ENCODE measurements around the gene KHDC1. TPM values are rescaled to one million over a fixed set of nuclear protein-coding genes. Genes with fewer than 3 reads are reported as not detected.
"Not testable (repeated sequence)": the region's sequence is repeated elsewhere in the genome, so short reads cannot be mapped to it uniquely, and the experiment has no call there.

The KHDC1 gene
- total RNA-seq, 3 donors from 2014 or later: 1.2 to 1.6 (median 1.4) TPM

DNA sequence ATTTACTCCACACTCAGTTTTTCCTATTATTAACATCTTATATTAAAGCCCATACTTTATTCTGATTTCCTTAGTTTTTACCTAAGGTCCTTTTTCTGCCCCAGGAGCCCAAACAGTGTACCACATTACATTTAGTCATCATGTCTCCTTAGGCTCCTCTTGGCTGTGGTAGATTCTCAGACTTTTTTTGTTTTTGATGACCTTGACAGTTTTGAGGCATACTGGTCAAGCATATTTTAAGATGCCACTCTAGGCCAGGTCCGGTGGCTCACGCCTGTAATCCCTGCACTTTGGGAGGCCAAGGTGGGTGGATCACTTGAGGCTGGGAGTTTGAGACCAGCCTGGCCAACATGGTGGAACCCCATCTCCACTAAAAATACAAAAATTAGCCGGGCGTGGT lies 18.7 kb upstream of the KHDC1 start:
- not testable (repeated sequence) for DNase-seq; H3K9me3 Mint-ChIP-seq; H3K27me3 Mint-ChIP-seq (ENCODE audit: low read depth); H3K36me3 Mint-ChIP-seq (ENCODE audit: insufficient read depth); H3K4me3 Mint-ChIP-seq; H3K4me1 Mint-ChIP-seq (ENCODE audit: low read depth); ATAC-seq

DNA sequence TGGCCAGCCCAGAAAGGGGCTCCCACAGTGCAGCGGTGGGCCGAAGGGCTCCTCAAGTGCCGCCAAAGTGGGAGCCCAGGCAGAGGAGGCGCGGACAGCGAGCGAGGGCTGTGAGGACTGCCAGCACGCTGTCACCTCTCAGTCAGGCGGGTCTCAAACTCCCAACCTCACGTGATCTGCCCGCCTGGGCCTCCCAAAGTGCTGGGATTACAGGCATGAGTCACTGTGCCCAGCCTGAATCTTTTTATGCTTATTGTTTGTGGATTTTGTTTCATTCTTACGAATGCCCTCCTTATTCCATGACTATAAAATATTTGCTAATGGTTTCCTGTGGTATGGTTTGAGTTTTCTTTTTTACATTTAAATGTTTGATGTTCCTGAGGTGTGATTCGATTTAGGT lies 6.3 kb upstream of the KHDC1 start:
- H3K4me1 Mint-ChIP-seq (ENCODE audit: low read depth): not testable (repeated sequence)

DNA sequence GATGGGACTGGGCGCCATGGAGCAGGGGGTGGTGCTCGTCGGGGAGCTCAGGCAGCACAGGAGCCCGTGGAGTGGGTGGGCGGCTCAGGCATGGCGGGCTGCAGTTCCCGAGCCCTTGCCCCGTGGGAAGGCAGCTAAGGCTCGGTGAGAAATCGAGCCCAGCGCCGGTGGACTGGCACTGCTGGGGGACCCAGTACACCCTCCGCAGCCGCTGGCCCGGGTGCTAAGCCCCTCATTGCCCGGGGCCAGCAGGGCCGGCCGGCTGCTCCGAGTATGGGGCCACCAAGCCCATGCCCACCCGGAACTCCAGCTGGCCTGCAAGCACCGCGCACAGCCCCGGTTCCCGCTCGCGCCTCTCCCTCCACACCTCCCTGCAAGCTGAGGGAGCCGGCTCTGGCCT lies 5.9 kb upstream of the KHDC1 start:
- not testable (repeated sequence) for H3K9me3 Mint-ChIP-seq; DNase-seq; ATAC-seq; H3K4me3 Mint-ChIP-seq; H3K27me3 Mint-ChIP-seq (ENCODE audit: low read depth); H3K36me3 Mint-ChIP-seq (ENCODE audit: insufficient read depth)
- peaks cover 12% of the 10 kb centered on the region for H3K4me1 Mint-ChIP-seq (ENCODE audit: low read depth)

More for the DNA sequence above, 6.3 kb upstream of the KHDC1 start:
- not testable (repeated sequence) for H3K9me3 Mint-ChIP-seq; H3K36me3 Mint-ChIP-seq (ENCODE audit: insufficient read depth); H3K27me3 Mint-ChIP-seq (ENCODE audit: low read depth); DNase-seq; ATAC-seq; H3K4me3 Mint-ChIP-seq

DNA sequence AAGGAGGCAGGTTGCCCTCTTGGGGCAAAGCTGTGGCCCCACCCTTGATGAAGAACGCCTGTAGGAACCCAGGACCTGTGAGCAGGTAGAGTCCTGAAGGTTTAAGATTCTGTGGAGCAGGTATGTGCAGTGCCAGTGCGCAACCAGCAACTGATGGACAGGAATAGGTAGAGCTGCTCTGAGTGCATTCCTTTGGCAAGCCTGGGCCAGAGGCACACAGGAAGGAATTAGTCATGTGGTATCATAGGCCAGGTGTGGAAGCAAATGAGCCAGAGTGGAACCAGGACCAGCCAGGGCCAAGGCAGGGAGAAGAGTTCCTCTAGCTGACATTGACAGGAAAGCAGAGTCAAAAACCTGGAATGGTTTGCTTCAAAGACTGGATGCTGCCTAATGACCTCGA lies 1.4 kb upstream of the KHDC1 start:
- peak overlapping the region; percentile 78 for H3K4me3 Mint-ChIP-seq
- no peak for ATAC-seq
- DNase-seq: no peak
- peaks cover 23% of the 10 kb centered on the region for H3K4me1 Mint-ChIP-seq (ENCODE audit: low read depth)
- no peaks in the 10 kb centered on the region for H3K27me3 Mint-ChIP-seq (ENCODE audit: low read depth)
- H3K9me3 Mint-ChIP-seq: no peaks in the 10 kb centered on the region
- H3K36me3 Mint-ChIP-seq (ENCODE audit: insufficient read depth): no peaks in the 10 kb centered on the region

DNA sequence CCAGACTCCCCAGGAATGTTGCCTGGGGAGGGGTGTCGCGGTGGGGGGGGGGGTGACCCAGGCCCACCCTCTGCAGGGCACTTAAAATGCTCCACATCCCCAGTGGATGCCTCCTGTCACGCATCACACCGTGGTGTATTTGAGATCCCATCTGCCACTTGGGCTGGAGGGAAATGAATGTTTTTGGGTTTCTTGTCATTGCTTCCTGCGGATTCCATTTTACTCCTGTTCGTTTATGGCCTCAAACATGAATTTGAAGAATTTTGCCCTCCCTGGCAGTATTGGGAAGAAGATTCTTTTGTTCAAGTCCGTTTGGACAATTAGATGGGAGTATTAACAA lies 544 bp upstream of the KHDC1 start:
- ATAC-seq: peak in 1 of 2 donors; percentile 6
- Mint-ChIP-seq H3K4me1 (ENCODE audit: low read depth) (peaks cover 23% of the 10 kb centered on the region), H3K4me3 (peak overlapping the region; percentile 78), H3K36me3 (ENCODE audit: insufficient read depth) (no peaks in the 10 kb centered on the region), H3K27me3 (ENCODE audit: low read depth) (no peaks in the 10 kb centered on the region), H3K9me3 (no peaks in the 10 kb centered on the region)
- no peak for DNase-seq

DNA sequence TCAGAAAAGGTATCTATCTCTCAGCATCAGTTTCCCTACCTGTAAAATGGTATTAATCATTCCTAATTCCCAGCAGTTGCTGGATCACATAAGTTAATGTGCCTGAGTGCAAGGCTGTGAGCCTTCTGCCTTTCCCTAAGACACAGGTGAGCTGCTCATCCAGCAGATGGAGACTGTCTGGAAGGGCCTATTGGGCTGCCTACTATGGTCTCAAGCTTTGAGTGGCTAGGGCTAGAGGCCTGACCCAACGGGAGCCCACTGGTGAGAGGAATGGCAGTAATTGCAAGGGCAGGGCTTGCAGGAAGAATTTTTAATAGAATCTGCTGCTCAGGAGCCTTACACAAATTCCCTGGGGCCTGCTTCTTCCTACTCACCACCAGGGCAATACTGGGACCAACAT lies 4.3 kb downstream of the KHDC1 start:
- no peak for ATAC-seq
- H3K9me3 Mint-ChIP-seq: no peaks in the 10 kb centered on the region

DNA sequence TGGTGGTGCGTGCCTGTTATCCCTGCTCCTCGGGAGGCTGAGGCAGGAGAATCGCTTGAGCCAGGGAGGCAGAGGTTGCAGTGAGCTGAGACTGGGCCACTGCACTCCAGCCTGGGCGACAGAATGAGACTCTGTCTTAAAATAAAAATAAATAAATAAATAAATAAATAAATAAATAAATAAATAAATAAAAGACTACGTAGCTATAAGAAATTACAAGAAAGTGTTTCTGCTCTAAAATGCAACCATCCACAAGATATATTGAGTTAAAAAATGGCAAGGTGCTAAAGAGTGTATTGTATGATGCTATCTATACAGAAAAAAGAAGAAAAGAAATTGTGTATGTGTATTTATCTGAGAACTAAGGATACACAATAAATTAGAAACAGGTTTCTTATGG lies 8.7 kb downstream of the KHDC1 start:
- not testable (repeated sequence) for H3K36me3 Mint-ChIP-seq (ENCODE audit: insufficient read depth); H3K4me1 Mint-ChIP-seq (ENCODE audit: low read depth); H3K4me3 Mint-ChIP-seq; H3K27me3 Mint-ChIP-seq (ENCODE audit: low read depth); ATAC-seq; H3K9me3 Mint-ChIP-seq; DNase-seq

More for the DNA sequence above, 4.3 kb downstream of the KHDC1 start:
- peaks cover 9% of the 10 kb centered on the region for H3K4me1 Mint-ChIP-seq (ENCODE audit: low read depth)
- H3K4me3 Mint-ChIP-seq: no peak overlapping the region
- DNase-seq: no peak
- no peaks in the 10 kb centered on the region for H3K27me3 Mint-ChIP-seq (ENCODE audit: low read depth)
- no peaks in the 10 kb centered on the region for H3K36me3 Mint-ChIP-seq (ENCODE audit: insufficient read depth)

DNA sequence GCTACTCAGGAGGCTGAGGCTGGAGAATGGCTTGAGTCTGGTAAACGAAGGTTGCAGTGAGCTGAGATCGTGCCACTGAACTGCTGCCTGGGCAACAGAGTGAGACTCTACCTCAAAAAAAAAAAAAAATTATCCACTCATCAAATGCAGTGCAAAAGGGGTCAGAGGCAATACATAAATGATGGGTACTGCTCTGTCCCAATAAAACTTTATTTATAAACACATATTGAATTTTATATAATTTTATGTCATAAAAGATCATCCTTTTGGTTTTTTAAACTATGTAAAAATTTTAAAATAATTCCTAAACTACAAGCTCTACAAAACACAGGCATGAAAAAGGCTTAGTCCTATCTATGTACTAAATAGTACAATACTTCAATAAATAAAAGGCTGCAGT lies 10.3 kb downstream of the KHDC1 start:
- no peak for ATAC-seq
- H3K4me1 Mint-ChIP-seq (ENCODE audit: low read depth): no peaks in the 10 kb centered on the region
- H3K27me3 Mint-ChIP-seq (ENCODE audit: low read depth): peaks cover 2% of the 10 kb centered on the region

DNA sequence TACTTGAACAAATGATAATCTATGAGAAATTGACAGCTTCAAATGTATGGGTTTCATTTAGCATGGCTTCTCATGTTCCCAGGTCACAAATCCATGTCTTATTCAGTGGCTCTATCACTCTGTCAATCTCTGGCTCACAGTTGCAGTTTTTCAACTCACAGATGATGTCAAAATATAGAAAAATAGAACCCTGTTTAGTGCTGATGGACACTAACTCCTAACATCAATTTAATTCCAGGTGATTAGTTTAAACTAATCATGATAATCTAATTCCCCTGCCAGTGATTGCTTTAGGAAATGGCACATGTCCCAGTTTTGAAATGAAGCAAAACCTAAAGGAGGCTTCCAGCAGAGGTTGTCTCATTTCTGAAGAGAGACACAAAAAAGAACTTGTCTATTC lies 13.0 kb downstream of the KHDC1 start:
- H3K27me3 Mint-ChIP-seq (ENCODE audit: low read depth): peaks cover 2% of the 10 kb centered on the region
- ATAC-seq: no peak
- no peak for DNase-seq
- no peaks in the 10 kb centered on the region for H3K9me3 Mint-ChIP-seq
- no peaks in the 10 kb centered on the region for H3K36me3 Mint-ChIP-seq (ENCODE audit: insufficient read depth)
- no peaks in the 10 kb centered on the region for H3K4me1 Mint-ChIP-seq (ENCODE audit: low read depth)
- no peak overlapping the region for H3K4me3 Mint-ChIP-seq

More for the DNA sequence above, 10.3 kb downstream of the KHDC1 start:
- no peaks in the 10 kb centered on the region for H3K36me3 Mint-ChIP-seq (ENCODE audit: insufficient read depth)
- H3K9me3 Mint-ChIP-seq: no peaks in the 10 kb centered on the region
- H3K4me3 Mint-ChIP-seq: no peak overlapping the region
- DNase-seq: no peak

- Mint-ChIP-seq H3K9me3 (no peaks in the 10 kb centered on the region), H3K27me3 (ENCODE audit: low read depth) (peaks cover 2% of the 10 kb centered on the region), H3K4me3 (no peak overlapping the region), H3K4me1 (ENCODE audit: low read depth) (no peaks in the 10 kb centered on the region), H3K36me3 (ENCODE audit: insufficient read depth) (no peaks in the 10 kb centered on the region)
- DNase-seq: no peak
- no peak for ATAC-seq
Measured at GRCh38 chr6:73248192-73248903, 14.6 kb downstream of the KHDC1 start.

GRCh38 chr6:73242001-73242400 lies 21.0 kb downstream of the KHDC1 start:
- H3K4me1 Mint-ChIP-seq (ENCODE audit: low read depth): no peaks in the 10 kb centered on the region
- DNase-seq (no peak), ATAC-seq (no peak)
- no peaks in the 10 kb centered on the region for H3K9me3 Mint-ChIP-seq
- no peak overlapping the region for H3K4me3 Mint-ChIP-seq
- H3K36me3 Mint-ChIP-seq (ENCODE audit: insufficient read depth): no peaks in the 10 kb centered on the region
- no peaks in the 10 kb centered on the region for H3K27me3 Mint-ChIP-seq (ENCODE audit: low read depth)

DNA sequence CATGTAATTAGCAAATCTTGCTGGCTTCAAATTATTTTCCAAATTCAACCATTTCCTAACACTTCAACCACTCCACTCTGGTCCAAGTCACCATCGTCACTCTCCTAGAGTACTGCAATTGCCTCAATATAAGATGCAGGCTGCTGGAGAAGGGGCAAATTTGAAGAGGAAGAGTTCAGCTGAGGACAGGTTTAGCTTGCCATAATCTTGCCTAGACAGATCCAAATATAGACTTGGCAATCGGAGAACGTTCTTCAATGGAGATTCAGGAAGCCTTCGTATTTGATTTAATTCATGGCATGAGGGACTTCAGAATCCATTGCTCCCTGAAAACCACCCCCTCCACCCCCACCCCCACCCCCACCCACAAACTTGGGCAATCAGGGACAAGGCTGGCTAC lies 22.3 kb downstream of the KHDC1 start:
- no peaks in the 10 kb centered on the region for H3K27me3 Mint-ChIP-seq (ENCODE audit: low read depth)
- no peaks in the 10 kb centered on the region for H3K9me3 Mint-ChIP-seq
- H3K4me3 Mint-ChIP-seq: no peak overlapping the region
- H3K4me1 Mint-ChIP-seq (ENCODE audit: low read depth): no peaks in the 10 kb centered on the region
- ATAC-seq (no peak), DNase-seq (no peak)
- H3K36me3 Mint-ChIP-seq (ENCODE audit: insufficient read depth): no peaks in the 10 kb centered on the region

- DNase-seq (no peak), ATAC-seq (no peak)
- Mint-ChIP-seq H3K36me3 (ENCODE audit: insufficient read depth) (no peaks in the 10 kb centered on the region), H3K27me3 (ENCODE audit: low read depth) (no peaks in the 10 kb centered on the region), H3K9me3 (no peaks in the 10 kb centered on the region), H3K4me3 (no peak overlapping the region), H3K4me1 (ENCODE audit: low read depth) (no peaks in the 10 kb centered on the region)
Measured at GRCh38 chr6:73236144-73236750, 26.7 kb downstream of the KHDC1 start.

- H3K36me3 Mint-ChIP-seq (ENCODE audit: insufficient read depth): no peaks in the 10 kb centered on the region
- H3K27me3 Mint-ChIP-seq (ENCODE audit: low read depth): no peaks in the 10 kb centered on the region
- no peak for DNase-seq
- no peak for ATAC-seq
- H3K4me1 Mint-ChIP-seq (ENCODE audit: low read depth): no peaks in the 10 kb centered on the region
- H3K4me3 Mint-ChIP-seq: no peak overlapping the region
- H3K9me3 Mint-ChIP-seq: no peaks in the 10 kb centered on the region
Measured at GRCh38 chr6:73234733-73235132, 28.3 kb downstream of the KHDC1 start.

DNA sequence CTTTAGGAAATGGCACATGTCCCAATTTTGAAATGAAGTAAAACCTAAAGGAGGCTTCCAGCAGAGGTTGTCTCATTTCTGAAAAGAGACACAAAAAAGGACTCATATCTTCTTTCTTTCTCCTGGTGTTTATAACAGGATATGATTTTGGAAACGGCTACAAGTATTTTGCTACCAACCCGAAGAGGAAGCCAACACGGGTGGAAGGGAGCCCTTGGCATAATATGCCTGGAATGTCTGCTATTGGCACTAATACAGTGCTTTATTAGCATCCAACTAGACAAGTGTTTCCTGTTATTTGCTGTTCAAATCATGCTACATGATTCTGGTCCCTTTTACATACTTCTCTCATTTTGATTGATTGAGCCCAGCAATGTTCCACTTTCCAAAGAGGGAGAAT lies 29.0 kb downstream of the KHDC1 start:
- not testable (repeated sequence) for H3K4me1 Mint-ChIP-seq (ENCODE audit: low read depth); H3K36me3 Mint-ChIP-seq (ENCODE audit: insufficient read depth); H3K9me3 Mint-ChIP-seq; DNase-seq; ATAC-seq; H3K27me3 Mint-ChIP-seq (ENCODE audit: low read depth); H3K4me3 Mint-ChIP-seq
